Measurements from ENCODE around the gene FAM240A.

DNA sequence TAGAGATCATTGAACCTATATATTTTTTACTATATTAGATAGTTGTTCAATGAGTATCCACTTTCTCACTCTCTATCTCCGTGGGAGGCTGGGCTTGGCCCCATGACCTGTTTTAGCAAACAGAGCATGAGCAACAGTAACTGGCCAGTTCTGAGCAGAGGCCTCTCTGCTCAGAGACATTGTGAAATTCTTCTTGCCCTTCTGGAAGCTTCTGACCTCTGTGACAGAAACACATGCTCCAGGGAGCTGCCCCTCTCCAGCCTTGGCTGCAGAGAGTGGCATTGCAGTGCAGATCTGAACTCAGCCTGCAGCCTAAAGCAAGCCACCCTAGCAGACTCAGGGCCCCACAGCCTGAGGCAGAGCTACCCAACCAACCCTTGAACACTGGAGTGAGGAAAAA is 20.5 kb downstream of the FAM240A start:
- TF ChIP-seq, protein P1, sequence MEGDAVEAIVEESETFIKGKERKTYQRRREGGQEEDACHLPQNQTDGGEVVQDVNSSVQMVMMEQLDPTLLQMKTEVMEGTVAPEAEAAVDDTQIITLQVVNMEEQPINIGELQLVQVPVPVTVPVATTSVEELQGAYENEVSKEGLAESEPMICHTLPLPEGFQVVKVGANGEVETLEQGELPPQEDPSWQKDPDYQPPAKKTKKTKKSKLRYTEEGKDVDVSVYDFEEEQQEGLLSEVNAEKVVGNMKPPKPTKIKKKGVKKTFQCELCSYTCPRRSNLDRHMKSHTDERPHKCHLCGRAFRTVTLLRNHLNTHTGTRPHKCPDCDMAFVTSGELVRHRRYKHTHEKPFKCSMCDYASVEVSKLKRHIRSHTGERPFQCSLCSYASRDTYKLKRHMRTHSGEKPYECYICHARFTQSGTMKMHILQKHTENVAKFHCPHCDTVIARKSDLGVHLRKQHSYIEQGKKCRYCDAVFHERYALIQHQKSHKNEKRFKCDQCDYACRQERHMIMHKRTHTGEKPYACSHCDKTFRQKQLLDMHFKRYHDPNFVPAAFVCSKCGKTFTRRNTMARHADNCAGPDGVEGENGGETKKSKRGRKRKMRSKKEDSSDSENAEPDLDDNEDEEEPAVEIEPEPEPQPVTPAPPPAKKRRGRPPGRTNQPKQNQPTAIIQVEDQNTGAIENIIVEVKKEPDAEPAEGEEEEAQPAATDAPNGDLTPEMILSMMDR (IDR thresholded peaks at IDR 0.05): no peak
- TF ChIP-seq POLR2AphosphoS5 (IDR thresholded peaks at IDR 0.05; ENCODE audit: insufficient read depth in 1 of 2, low read depth in 1 of 2) (no peak), POLR2A (IDR thresholded peaks at IDR 0.05) (no peak)
